Measurements from ENCODE around the gene SLPI.

- TF ChIP-seq, protein P1, sequence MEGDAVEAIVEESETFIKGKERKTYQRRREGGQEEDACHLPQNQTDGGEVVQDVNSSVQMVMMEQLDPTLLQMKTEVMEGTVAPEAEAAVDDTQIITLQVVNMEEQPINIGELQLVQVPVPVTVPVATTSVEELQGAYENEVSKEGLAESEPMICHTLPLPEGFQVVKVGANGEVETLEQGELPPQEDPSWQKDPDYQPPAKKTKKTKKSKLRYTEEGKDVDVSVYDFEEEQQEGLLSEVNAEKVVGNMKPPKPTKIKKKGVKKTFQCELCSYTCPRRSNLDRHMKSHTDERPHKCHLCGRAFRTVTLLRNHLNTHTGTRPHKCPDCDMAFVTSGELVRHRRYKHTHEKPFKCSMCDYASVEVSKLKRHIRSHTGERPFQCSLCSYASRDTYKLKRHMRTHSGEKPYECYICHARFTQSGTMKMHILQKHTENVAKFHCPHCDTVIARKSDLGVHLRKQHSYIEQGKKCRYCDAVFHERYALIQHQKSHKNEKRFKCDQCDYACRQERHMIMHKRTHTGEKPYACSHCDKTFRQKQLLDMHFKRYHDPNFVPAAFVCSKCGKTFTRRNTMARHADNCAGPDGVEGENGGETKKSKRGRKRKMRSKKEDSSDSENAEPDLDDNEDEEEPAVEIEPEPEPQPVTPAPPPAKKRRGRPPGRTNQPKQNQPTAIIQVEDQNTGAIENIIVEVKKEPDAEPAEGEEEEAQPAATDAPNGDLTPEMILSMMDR (conservative IDR thresholded peaks at IDR 0.05; ENCODE audit: low read length) = no peak
- no peak for TF ChIP-seq EZH2phosphoT487 (IDR thresholded peaks at IDR 0.05; ENCODE audit: borderline replicate concordance, low read depth, low read length)
Observed at GRCh38 chr20:45303586-45304463, 49.5 kb upstream of the SLPI start.

Data from OCI-LY7 (cell line).